Measurements from ENCODE around the gene DNAL1.

Gene DNAL1

GRCh38 chr14:73725116-73726024, 80.6 kb downstream of the DNAL1 start:
- DNase-seq, result no peak

GRCh38 chr14:73726025-73726961, 81.5 kb downstream of the DNAL1 start:
- no peak for DNase-seq

DNA sequence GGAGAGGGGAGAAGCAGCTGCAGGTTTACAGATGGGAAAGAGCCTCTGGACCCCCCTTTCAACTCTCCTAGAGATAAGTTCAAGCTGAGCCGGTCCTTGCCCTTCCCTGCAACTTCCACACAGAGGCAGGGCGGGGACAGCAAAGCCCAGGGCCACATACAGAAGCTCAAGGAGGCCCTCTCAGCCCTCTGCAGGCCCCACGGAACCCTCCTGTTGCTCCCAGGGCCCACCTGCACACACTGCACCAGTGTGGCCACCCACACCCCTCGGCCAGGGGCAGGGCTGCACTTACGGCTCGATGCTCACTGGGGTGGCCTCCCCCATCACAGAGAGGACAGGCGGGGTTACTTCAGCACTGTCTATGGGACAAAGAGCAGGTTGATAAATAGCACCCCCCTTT, 82.4 kb downstream of the DNAL1 start:
- no peak for DNase-seq

- DNase-seq, result peak in 12 of 14 donors; percentile 40 to 85 (median 74)
Measured at GRCh38 chr14:73728717-73729330, 84.0 kb downstream of the DNAL1 start.

DNA sequence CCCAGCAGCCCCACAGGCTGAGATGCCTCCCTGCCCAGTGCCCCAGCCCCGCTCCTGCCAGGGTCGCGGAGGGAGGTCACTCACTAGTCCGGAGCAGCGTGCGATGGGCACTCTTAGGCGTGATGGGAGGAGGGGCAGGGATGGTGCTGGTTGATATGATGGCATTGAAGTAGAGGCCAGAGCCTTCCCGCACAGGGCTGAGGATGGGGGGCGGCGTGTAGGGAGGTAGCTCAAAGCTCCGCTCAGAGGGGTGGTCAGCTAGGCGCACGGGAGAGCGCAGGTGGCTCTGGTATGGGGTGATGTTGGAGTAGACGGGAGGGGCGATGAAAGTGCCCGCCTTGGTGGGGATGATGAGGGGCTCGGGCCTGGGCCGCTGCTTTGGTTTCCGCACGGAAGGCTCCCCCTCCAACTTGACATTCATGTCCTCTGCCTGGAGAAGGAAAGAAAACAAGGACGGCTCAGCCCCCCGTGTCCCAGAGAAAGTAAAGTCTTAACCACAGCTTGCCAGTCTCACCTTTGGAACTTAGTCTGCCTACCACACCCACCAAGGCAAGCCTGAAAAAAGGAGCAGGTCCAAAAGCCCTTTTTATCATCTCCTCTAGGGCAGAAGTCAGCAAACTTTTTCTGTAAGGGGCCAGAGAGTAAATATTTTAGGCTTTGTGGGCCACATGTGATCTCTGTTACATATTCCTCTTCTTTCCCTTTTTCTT, 84.9 kb downstream of the DNAL1 start:
- DNase-seq, result no peak

GRCh38 chr14:73731111-73731510, 86.3 kb downstream of the DNAL1 start:
- DNase-seq, result peak in 1 of 14 donors; percentile 62

DNA sequence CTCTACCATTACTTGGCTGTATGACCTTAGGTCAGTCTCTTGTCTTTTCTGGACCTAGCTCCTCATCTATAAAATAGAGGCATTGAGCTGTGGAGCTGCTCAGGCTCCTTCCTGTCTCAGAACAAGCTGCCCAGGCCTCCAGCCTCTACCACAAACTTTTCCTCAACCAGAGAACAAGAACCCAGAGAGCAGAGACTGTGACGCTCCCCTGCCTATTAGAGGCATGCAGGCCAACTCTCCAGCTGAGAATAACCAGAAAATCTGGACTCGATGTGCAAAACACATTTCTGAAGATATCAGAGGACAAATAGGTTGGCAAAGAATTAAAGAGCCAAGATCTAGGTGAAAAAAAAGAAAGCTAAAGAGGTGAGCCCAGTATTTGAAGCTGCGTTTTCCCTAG, 87.2 kb downstream of the DNAL1 start:
- no peak for DNase-seq

DNA sequence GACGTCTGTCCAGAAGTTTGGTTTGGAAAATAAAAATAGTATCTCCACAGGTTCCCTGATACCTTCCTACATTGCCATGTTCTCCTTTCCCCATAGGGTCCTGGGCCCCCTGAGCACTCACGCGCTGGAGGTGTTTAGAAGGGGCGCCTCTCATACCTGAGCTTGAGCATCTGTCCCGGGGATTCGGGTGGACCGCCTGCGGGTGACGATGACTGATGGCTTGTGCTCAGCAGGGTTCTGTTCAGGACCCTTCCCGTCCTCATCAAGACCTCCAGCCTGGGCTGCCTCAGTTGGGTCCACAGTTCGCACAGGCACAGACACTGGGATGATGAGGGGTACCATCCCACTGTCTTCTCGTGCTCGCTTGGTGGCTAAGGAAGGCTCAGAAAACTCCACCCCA, 92.1 kb downstream of the DNAL1 start:
- no peak for DNase-seq

- no peak for DNase-seq
Measured at GRCh38 chr14:73738518-73739173, 93.9 kb downstream of the DNAL1 start.

DNA sequence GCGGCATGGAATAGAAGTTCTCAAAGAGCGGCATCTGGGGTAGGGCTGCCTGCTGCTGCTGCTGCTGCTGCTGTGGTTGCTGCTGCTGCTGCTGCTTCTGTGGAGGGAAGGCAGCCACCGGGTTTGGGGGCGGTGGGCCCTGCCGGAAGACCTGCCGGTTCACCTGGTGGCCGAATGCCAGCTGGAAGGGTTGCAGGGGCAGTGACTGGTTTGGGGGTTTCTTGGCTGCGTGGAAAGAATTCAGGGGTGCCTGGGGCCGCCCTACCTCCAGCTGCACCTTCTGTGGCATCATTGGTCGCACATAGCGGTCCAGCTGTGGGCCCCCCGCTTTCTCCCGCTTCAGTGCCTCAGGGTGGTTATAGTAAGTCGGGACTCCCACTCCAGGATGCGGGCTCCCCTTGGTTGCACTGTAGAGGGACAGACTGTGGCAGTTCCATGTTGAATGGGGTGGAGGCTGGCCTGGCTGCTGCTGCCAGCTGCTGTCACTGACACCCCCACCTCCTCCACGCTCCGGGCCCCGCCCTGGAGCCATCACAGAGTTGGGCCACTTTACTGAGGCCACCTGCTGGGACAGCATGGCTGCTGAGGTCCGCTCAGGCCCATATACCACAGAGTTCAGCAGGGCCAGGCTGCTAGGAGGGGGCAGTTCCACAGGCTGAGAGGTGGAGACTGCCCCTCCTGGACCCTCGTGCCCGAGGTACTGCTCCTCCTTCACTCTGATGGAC, 94.5 kb downstream of the DNAL1 start:
- DNase-seq, result no peak

GRCh38 chr14:73739899-73740617, 95.3 kb downstream of the DNAL1 start:
- DNase-seq, result no peak

DNA sequence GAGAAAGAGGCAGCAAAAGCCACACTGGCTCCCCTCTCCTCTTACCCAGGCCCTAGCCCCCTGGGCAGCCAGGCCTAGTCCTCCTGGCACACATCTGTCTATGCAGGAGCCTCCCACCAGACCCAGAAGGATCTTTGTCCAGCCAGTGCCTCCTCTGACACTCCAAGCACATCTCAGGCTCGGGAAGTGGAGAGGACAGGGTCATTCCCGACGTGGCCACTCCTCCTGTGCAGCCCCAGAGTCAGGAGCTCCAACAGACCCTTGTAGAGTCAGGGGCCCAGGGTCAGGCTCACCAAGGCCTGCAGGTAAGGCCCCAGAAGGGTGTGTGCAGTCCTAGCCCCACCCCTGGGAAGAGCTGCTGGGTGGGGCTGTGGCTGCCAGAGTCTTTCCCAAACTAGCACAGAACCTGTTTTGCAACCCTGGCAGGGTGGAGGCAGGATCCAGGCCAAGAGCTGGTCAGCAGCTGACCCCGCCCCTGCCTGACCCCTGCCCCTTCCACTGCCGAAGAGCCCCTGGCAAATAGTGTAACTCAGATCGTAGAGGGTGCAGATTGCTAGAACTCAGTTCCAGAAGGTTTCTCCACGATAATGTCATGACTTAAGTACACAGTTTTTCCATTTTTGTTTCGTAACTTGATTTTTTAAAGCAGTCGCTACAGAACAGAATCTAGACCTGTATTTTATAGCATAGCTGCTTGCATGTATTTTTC, 96.0 kb downstream of the DNAL1 start:
- DNase-seq, result no peak

- DNase-seq, result peak in 5 of 14 donors; percentile 24 to 58 (median 27)
Measured at GRCh38 chr14:73741386-73741875, 96.6 kb downstream of the DNAL1 start.

DNA sequence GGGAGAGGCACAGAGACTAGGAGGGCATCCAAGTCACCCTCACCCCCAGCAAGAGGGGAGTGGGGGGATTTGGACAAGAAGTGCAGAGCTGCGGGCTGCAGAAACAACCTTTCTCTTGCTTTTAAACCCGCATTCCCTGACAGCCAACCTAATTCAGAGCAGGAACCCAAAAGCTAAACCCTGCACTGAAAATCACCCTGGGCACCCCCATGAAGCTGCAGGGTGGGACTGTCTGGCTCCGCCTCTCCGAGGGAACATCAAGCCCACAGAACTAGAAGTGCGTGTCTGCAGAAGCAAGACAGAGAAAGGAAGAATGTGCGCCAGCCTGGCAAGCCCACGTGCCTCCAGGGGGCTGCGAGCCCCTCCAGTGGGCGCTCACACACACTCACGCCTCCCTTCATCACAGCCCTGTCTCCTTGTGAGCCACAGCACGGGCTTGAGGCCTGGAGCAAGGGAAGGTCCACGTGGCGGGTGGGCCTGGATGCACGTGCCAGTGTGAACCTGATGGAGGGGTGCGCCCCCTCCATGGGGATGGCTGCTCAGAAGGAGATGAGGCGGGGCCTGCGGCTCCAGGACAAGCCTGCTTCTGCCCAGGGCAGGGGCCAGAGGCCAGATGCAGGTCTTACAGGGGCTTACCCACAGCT, 97.2 kb downstream of the DNAL1 start:
- DNase-seq, result peak in 1 of 14 donors; percentile 10

- DNase-seq, result no peak
Measured at GRCh38 chr14:73742520-73743238, 97.9 kb downstream of the DNAL1 start.

GRCh38 chr14:73743431-73743931, 98.7 kb downstream of the DNAL1 start:
- peak in 4 of 14 donors; percentile 17 to 50 (median 27) for DNase-seq

DNA sequence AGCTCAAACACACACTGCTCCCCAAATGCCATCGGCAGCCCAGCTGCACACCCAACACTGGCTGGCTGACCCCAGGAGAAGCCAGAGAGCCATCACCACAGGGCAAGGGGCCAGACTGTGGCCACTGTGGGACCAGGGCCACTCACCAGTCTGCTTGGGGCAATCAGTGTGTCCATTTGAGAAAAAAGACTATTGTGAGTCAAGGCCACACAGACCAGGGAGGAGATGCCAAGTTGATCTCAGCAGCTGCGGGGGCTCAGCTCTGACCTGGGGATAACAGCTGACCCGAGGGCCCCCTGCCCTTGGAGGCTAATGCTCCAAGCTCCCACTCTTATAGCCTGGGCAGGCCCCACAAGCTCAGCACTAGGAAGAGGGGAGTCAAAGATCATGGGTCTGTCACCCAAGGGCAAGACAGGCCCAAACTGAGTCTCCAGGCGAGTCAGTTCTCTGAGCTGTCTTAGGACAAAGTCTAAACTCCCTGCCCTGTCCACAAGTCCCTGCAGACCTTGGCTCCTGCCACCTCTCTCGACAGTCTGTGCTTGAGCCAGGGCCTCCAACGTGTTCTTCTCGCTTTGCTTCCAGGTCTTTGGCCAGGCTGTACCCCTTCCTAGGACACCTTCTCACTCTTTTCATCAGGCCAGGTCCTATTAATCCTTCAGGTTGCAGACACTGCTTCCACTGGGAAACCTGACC, 99.5 kb downstream of the DNAL1 start:
- DNase-seq, result peak in 6 of 14 donors; percentile 16 to 60 (median 28)

Measured in C1 segment of cervical spinal cord (tissue), 14 donors.